SK-N-SH treated with all-trans-retinoic acid at 6 μM for 48 hours (cell line): ENCODE results near the gene DDAH1.

Source experiments
- ATAC-seq: fragments of 200-7000 bp; cut with Tn5 transposase; 3 replicates; pipeline ENCODE4 v1.9.1; 2020; ENCODE audit warnings: mild to moderate bottlenecking, moderate library complexity
- ARNTL ChIP-seq: fragments of 450-650 bp; formaldehyde crosslinking; IDR thresholded peaks from 2 replicates; pipeline ENCODE4 v1.5.0; 2020; ENCODE audit warnings: low read depth, mild to moderate bottlenecking, moderate library complexity, borderline replicate concordance
- BACH2 ChIP-seq: fragments of 250-450 bp; sonication (Bioruptor Pico); IDR thresholded peaks from 2 replicates; pipeline ENCODE4 v1.9.0; 2021; ENCODE audit warnings: mild to moderate bottlenecking, borderline replicate concordance
- ESRRG ChIP-seq: fragments of 250-450 bp; sonication (Bioruptor Pico); IDR thresholded peaks from 2 replicates; pipeline ENCODE4 v1.6.1; 2021; ENCODE audit warnings: mild to moderate bottlenecking
- GLIS3 ChIP-seq: fragments of 250-450 bp; sonication (Bioruptor Pico); IDR thresholded peaks from 2 replicates; pipeline ENCODE4 v1.5.0; 2020; ENCODE audit warnings: mild to moderate bottlenecking, moderate library complexity
- ISL1 ChIP-seq: fragments of 250-450 bp; sonication (Bioruptor Pico); IDR thresholded peaks from 2 replicates; pipeline ENCODE4 v2.1.2; 2022; ENCODE audit warnings: mild to moderate bottlenecking, moderate library complexity
- OSR1 ChIP-seq: fragments of 250-450 bp; sonication (Bioruptor Pico); IDR thresholded peaks from 2 replicates; pipeline ENCODE4 v1.8.0; 2022; ENCODE audit warnings: moderate library complexity, mild to moderate bottlenecking, inconsistent platforms
- POU6F1 ChIP-seq: fragments of 250-450 bp; sonication (Bioruptor Pico); IDR thresholded peaks from 2 replicates; pipeline ENCODE4 v1.8.0; 2021; ENCODE audit warnings: low read depth, mild to moderate bottlenecking, moderate library complexity, borderline replicate concordance
- RARB ChIP-seq: fragments of 250-450 bp; sonication (Bioruptor Pico); IDR thresholded peaks from 2 replicates; pipeline ENCODE4 v1.8.0; 2021; ENCODE audit warnings: mild to moderate bottlenecking, moderate library complexity
- TCF4 ChIP-seq: fragments of 250-450 bp; sonication (Bioruptor Pico); IDR thresholded peaks from 2 replicates; pipeline ENCODE4 v1.8.0; 2021; ENCODE audit warnings: mild to moderate bottlenecking, moderate library complexity, borderline replicate concordance
- TOX ChIP-seq: fragments of 250-450 bp; sonication (Bioruptor Pico); IDR thresholded peaks from 2 replicates; pipeline ENCODE4 v1.8.0; 2021; ENCODE audit warnings: mild to moderate bottlenecking, moderate library complexity, borderline replicate concordance
- TSHZ2 ChIP-seq: fragments of 250-450 bp; sonication (Bioruptor Pico); IDR thresholded peaks from 2 replicates; pipeline ENCODE4 v1.5.0; 2020; ENCODE audit warnings: mild to moderate bottlenecking, moderate library complexity
- ZC3H10 ChIP-seq: fragments of 250-450 bp; sonication (Bioruptor Pico); IDR thresholded peaks from 2 replicates; pipeline ENCODE4 v1.5.1; 2021; ENCODE audit warnings: mild to moderate bottlenecking, moderate library complexity
- ZFP3 ChIP-seq: fragments of 250-450 bp; sonication (Bioruptor Pico); IDR thresholded peaks from 2 replicates; pipeline ENCODE4 v1.5.0; 2020; ENCODE audit warnings: mild to moderate bottlenecking, moderate library complexity
- ZFP30 ChIP-seq: fragments of 450-650 bp; formaldehyde crosslinking; IDR thresholded peaks from 2 replicates; pipeline ENCODE4 v1.5.0; 2022; ENCODE audit warnings: mild to moderate bottlenecking, moderate library complexity
- ZNF565 ChIP-seq: fragments of 450-650 bp; formaldehyde crosslinking; conservative IDR thresholded peaks from 2 replicates; pipeline ENCODE4 v1.5.0; 2020; ENCODE audit warnings: low read depth, mild to moderate bottlenecking, moderate library complexity
- ZNF70 ChIP-seq: fragments of 450-650 bp; formaldehyde crosslinking; IDR thresholded peaks from 2 replicates; pipeline ENCODE4 v1.5.0; 2020; ENCODE audit warnings: mild to moderate bottlenecking, moderate library complexity
- ZNF8 ChIP-seq: fragments of 450-650 bp; formaldehyde crosslinking; IDR thresholded peaks from 2 replicates; pipeline ENCODE4 v1.5.0; 2020; ENCODE audit warnings: mild to moderate bottlenecking, moderate library complexity
- TF ChIP-seq, protein P1 (sequence below): fragments of 250-450 bp; sonication (Bioruptor Pico); IDR thresholded peaks from 2 replicates; pipeline ENCODE4 v1.8.0; 2020; ENCODE audit warnings: mild to moderate bottlenecking, moderate library complexity, borderline replicate concordance

The DDAH1 gene

DNA sequence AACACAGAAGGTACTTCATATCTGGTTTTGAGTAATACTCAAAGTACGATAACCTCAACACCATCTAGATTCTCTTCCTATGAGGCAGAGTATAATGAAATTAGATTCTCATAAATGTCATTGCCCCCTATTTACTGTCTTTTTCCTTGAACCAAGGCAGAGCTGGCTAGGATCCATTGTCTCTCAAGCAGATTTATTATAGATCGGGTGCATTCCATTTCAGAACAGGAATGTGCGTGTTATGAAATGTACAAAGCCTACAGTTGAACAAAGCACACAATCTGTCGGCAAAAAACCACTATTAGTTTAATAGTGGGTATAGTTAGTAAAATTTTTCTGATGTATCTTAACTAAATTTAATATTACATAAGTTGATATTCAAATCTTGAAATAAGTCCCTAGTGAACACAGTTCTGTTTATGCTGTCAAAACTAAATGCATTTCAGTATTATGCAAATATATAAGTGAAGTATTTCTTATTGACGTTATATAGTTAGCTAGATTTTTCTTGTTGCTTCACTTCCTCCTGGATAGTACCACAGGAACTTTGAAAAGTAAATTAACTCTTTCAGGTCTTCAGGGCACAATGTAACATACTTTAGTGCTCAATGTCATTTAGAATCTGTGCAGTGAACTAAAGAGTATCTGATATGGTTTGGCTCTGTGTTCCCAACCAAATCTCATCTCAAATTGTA is 92.1 kb downstream of the DDAH1 start (continued):
- TF ChIP-seq POU6F1 (CRISPR knock-in tag) (peak; percentile 91; the same call in 1 of the 2 replicates), TCF4 (CRISPR knock-in tag) (peak; percentile 51; the same call in 1 of the 2 replicates), OSR1 (CRISPR knock-in tag) (no peak), GLIS3 (CRISPR knock-in tag) (no peak), BACH2 (CRISPR knock-in tag) (no peak), ZNF8 (peak; percentile 55; the same call in 1 of the 2 replicates), TOX (CRISPR knock-in tag) (peak; percentile 77), ISL1 (peak; percentile 99)
- TF ChIP-seq, protein P1, sequence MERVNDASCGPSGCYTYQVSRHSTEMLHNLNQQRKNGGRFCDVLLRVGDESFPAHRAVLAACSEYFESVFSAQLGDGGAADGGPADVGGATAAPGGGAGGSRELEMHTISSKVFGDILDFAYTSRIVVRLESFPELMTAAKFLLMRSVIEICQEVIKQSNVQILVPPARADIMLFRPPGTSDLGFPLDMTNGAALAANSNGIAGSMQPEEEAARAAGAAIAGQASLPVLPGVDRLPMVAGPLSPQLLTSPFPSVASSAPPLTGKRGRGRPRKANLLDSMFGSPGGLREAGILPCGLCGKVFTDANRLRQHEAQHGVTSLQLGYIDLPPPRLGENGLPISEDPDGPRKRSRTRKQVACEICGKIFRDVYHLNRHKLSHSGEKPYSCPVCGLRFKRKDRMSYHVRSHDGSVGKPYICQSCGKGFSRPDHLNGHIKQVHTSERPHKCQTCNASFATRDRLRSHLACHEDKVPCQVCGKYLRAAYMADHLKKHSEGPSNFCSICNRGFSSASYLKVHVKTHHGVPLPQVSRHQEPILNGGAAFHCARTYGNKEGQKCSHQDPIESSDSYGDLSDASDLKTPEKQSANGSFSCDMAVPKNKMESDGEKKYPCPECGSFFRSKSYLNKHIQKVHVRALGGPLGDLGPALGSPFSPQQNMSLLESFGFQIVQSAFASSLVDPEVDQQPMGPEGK (CRISPR knock-in tag): peak; percentile 93

GRCh38 chr1:85371021-85371420 is 93.9 kb downstream of the DDAH1 start:
- TF ChIP-seq TCF4 (CRISPR knock-in tag): no peak
- no peak for TF ChIP-seq TOX (CRISPR knock-in tag)
- no peak for TF ChIP-seq ZFP30 (CRISPR knock-in tag)
- TF ChIP-seq RARB (CRISPR knock-in tag): no peak
- TF ChIP-seq ESRRG (CRISPR knock-in tag): no peak
- no peak for TF ChIP-seq BACH2 (CRISPR knock-in tag)
- TF ChIP-seq ZNF70 (CRISPR knock-in tag): no peak
- TF ChIP-seq GLIS3 (CRISPR knock-in tag): no peak
- no peak for TF ChIP-seq ZNF8
- no peak for TF ChIP-seq ZC3H10 (CRISPR knock-in tag)
- TF ChIP-seq, protein P1 (CRISPR knock-in tag): no peak
- no peak for TF ChIP-seq ZFP3 (CRISPR knock-in tag)
- TF ChIP-seq ARNTL (CRISPR knock-in tag): no peak
- TF ChIP-seq TSHZ2 (CRISPR knock-in tag): no peak
- TF ChIP-seq ZNF565 (CRISPR knock-in tag): no peak
- no peak for TF ChIP-seq POU6F1 (CRISPR knock-in tag)
- TF ChIP-seq, all 23 proteins: peak for 0
- ATAC-seq: no peak
